Measurements from ENCODE around the gene HLX.

The HLX gene

GRCh38 chr1:220879076-220879508 lies at the start of gene HLX:
Gene HLX, plus strand, starts transcription at chr1:220879443. Its CDS starts 415 bp downstream, at chr1:220879858.
- DNase-seq = no peak

GRCh38 chr1:220833436-220833835 lies 45.8 kb upstream of the HLX start:
- DNase-seq = no peak

- no peak for DNase-seq
Measured at GRCh38 chr1:220834155-220834870, 44.9 kb upstream of the HLX start.

GRCh38 chr1:220838578-220838977 lies 40.7 kb upstream of the HLX start:
- DNase-seq = no peak

- no peak for DNase-seq
Measured at GRCh38 chr1:220839474-220839873, 39.8 kb upstream of the HLX start.

GRCh38 chr1:220841293-220841692 lies 38.0 kb upstream of the HLX start:
- DNase-seq = no peak

- no peak for DNase-seq
Measured at GRCh38 chr1:220843481-220844011, 35.7 kb upstream of the HLX start.

- DNase-seq = no peak
Measured at GRCh38 chr1:220852408-220852807, 26.8 kb upstream of the HLX start.

- no peak for DNase-seq
Measured at GRCh38 chr1:220872296-220872695, 6.9 kb upstream of the HLX start.

GRCh38 chr1:220873087-220873486 lies 6.2 kb upstream of the HLX start:
- DNase-seq = no peak

- DNase-seq = peak; percentile 58
Measured at GRCh38 chr1:220873868-220874655, 5.2 kb upstream of the HLX start.

- no peak for DNase-seq
Measured at GRCh38 chr1:220875260-220875659, 4.0 kb upstream of the HLX start.

- DNase-seq = no peak
Measured at GRCh38 chr1:220876511-220877376, 2.5 kb upstream of the HLX start.

- DNase-seq = no peak
Measured at GRCh38 chr1:220877377-220878095, 1.7 kb upstream of the HLX start.

- no peak for DNase-seq
Measured at GRCh38 chr1:220878191-220879075, 810 bp upstream of the HLX start.

GRCh38 chr1:220879509-220880361 lies 492 bp downstream of the HLX start:
- peak; percentile 35 for DNase-seq

- DNase-seq = no peak
Measured at GRCh38 chr1:220880362-220880670, 1.1 kb downstream of the HLX start.

GRCh38 chr1:220880726-220881506 lies 1.7 kb downstream of the HLX start:
- no peak for DNase-seq

GRCh38 chr1:220882061-220882891 lies 3.0 kb downstream of the HLX start:
- no peak for DNase-seq
